SK-N-MC (cell line): ENCODE measurements around the gene ARID1A.
"Not testable (repeated sequence)": the region's sequence is repeated elsewhere in the genome, so short reads cannot be mapped to it uniquely, and the experiment has no call there.

Source experiments
- DNase-seq: peaks from one replicate; pipeline ENCODE4 v3.0.0-alpha.2; 2011; ENCODE audit warnings: low read depth, low spot score
- H3K27ac ChIP-seq: fragments of 200-600 bp; sonication (generic); 2 replicates; pipeline ENCODE4 v1.5.1; 2016; ENCODE audit warnings: mixed run types
- H3K36me3 ChIP-seq: fragments of 200-600 bp; sonication (generic); 2 replicates; pipeline ENCODE4 v1.6.1; 2017; ENCODE audit warnings: antibody characterized with exemption, low read length, mixed read lengths; ENCODE audit not compliant: insufficient read depth
- H3K4me3 ChIP-seq: fragments of 200-600 bp; sonication (generic); 2 replicates; pipeline ENCODE4 v1.5.1; 2016
- H3K9ac ChIP-seq: fragments of 200-600 bp; sonication (generic); 2 replicates; pipeline ENCODE4 v1.8.0; 2017; ENCODE audit warnings: mixed run types, mixed read lengths; ENCODE audit not compliant: insufficient read length
- H3K9me3 ChIP-seq: fragments of 200-600 bp; sonication (generic); 2 replicates; pipeline ENCODE4 v1.6.1; 2017; ENCODE audit warnings: low read depth, mild to moderate bottlenecking, antibody characterized with exemption, low read length, moderate library complexity, mixed read lengths
- EZH2 ChIP-seq: fragments of 200-600 bp; sonication (generic); IDR thresholded peaks from one replicate; pipeline ENCODE4 v1.6.1; 2017; ENCODE audit warnings: antibody characterized with exemption
- FOXP2 ChIP-seq: optimal IDR thresholded peaks from 2 replicates; pipeline ENCODE3; 2011; ENCODE audit warnings: mild to moderate bottlenecking, moderate library complexity; ENCODE audit not compliant: insufficient read depth; ENCODE audit errors: extremely low read length, control extremely low read depth
- POLR2AphosphoS5 ChIP-seq: IDR thresholded peaks from 2 replicates; pipeline ENCODE4 v1.6.1; 2012; ENCODE audit warnings: mild to moderate bottlenecking, low read depth, low read length, borderline replicate concordance

ARID1A gene

GRCh38 chr1:26721669-26722355, 26.0 kb downstream of the ARID1A start:
- H3K27ac ChIP-seq, result peak overlapping the region; percentile 96
- H3K9ac ChIP-seq, result no peak overlapping the region

GRCh38 chr1:26723013-26723991, 27.5 kb downstream of the ARID1A start:
- Histone ChIP-seq H3K4me3 (peak overlapping the region; percentile 74), H3K27ac (peak overlapping the region; percentile 96)

More at GRCh38 chr1:26721669-26722355, 26.0 kb downstream of the ARID1A start:
- DNase-seq, result no peak
- H3K9me3 ChIP-seq, result no peaks in the 10 kb centered on the region
- H3K4me3 ChIP-seq, result no peak overlapping the region
- peaks cover 14% of the 10 kb centered on the region for H3K36me3 ChIP-seq
- TF ChIP-seq FOXP2, result no peak
- no peak for TF ChIP-seq POLR2AphosphoS5
- no peak for TF ChIP-seq EZH2

GRCh38 chr1:26724118-26724517, 28.3 kb downstream of the ARID1A start:
- Histone ChIP-seq H3K4me3 (peak overlapping the region; percentile 74), H3K9ac (peak overlapping the region; percentile 43), H3K36me3 (peaks cover 8% of the 10 kb centered on the region), H3K9me3 (no peaks in the 10 kb centered on the region), H3K27ac (peak overlapping the region; percentile 96; the same call in 1 of the 2 replicates)
- DNase-seq, result no peak
- TF ChIP-seq POLR2AphosphoS5, result no peak
- no peak for TF ChIP-seq EZH2

More at GRCh38 chr1:26723013-26723991, 27.5 kb downstream of the ARID1A start:
- TF ChIP-seq FOXP2 (peak; percentile 93), POLR2AphosphoS5 (no peak; the same call in 1 of the 2 replicates), EZH2 (no peak)
- DNase-seq, result peak; percentile 89
- Histone ChIP-seq H3K36me3 (peaks cover 7% of the 10 kb centered on the region), H3K9ac (peak overlapping the region; percentile 62), H3K9me3 (no peaks in the 10 kb centered on the region)

GRCh38 chr1:26724926-26725325, 29.1 kb downstream of the ARID1A start:
- H3K4me3 ChIP-seq, result peak overlapping the region; percentile 74
- no peak for TF ChIP-seq POLR2AphosphoS5
- TF ChIP-seq FOXP2, result no peak
- no peak for TF ChIP-seq EZH2
- DNase-seq, result no peak
- no peaks in the 10 kb centered on the region for H3K9me3 ChIP-seq
- H3K27ac ChIP-seq, result peak overlapping the region; percentile 20; the same call in 1 of the 2 replicates
- H3K9ac ChIP-seq, result peak overlapping the region; percentile 7
- peaks cover 12% of the 10 kb centered on the region for H3K36me3 ChIP-seq

- H3K36me3 ChIP-seq, result peaks cover 21% of the 10 kb centered on the region
Measured at GRCh38 chr1:26725904-26726303, 30.1 kb downstream of the ARID1A start.

GRCh38 chr1:26726784-26727183, 31.0 kb downstream of the ARID1A start:
- no peak overlapping the region for H3K4me3 ChIP-seq
- H3K36me3 ChIP-seq, result peaks cover 29% of the 10 kb centered on the region
- H3K9me3 ChIP-seq, result no peaks in the 10 kb centered on the region
- DNase-seq, result no peak
- no peak for TF ChIP-seq POLR2AphosphoS5
- no peak for TF ChIP-seq FOXP2
- no peak for TF ChIP-seq EZH2
- no peak overlapping the region for H3K9ac ChIP-seq
- no peak overlapping the region for H3K27ac ChIP-seq

More at GRCh38 chr1:26725904-26726303, 30.1 kb downstream of the ARID1A start:
- H3K9me3 ChIP-seq, DNase-seq, H3K9ac ChIP-seq, H3K4me3 ChIP-seq, H3K27ac ChIP-seq: not testable (repeated sequence)

GRCh38 chr1:26727476-26727875, 31.7 kb downstream of the ARID1A start:
- TF ChIP-seq FOXP2 (no peak), POLR2AphosphoS5 (no peak), EZH2 (no peak)
- Histone ChIP-seq H3K4me3 (no peak overlapping the region), H3K9me3 (no peaks in the 10 kb centered on the region), H3K36me3 (peaks cover 35% of the 10 kb centered on the region), H3K27ac (no peak overlapping the region), H3K9ac (no peak overlapping the region)
- DNase-seq, result no peak

- H3K27ac ChIP-seq, result no peak overlapping the region
- no peaks in the 10 kb centered on the region for H3K9me3 ChIP-seq
- DNase-seq, result no peak
- no peak overlapping the region for H3K9ac ChIP-seq
- H3K4me3 ChIP-seq, result no peak overlapping the region
- peaks cover 47% of the 10 kb centered on the region for H3K36me3 ChIP-seq
- TF ChIP-seq FOXP2, result no peak
- TF ChIP-seq EZH2, result no peak
- TF ChIP-seq POLR2AphosphoS5, result no peak
Measured at GRCh38 chr1:26728645-26729044, 32.8 kb downstream of the ARID1A start.
